GM19035 (cell line): ENCODE measurements around the gene PDXK.
A peak's percentile ranks its signal among the peaks of the same experiment; 100 is the strongest.

ENCODE experiments used
- ATAC-seq: cut with Tn5 transposase; IDR thresholded peaks from one replicate; pipeline ENCODE4 v1.9.1; 2021; ENCODE audit not compliant: unreplicated experiment

PDXK gene

DNA sequence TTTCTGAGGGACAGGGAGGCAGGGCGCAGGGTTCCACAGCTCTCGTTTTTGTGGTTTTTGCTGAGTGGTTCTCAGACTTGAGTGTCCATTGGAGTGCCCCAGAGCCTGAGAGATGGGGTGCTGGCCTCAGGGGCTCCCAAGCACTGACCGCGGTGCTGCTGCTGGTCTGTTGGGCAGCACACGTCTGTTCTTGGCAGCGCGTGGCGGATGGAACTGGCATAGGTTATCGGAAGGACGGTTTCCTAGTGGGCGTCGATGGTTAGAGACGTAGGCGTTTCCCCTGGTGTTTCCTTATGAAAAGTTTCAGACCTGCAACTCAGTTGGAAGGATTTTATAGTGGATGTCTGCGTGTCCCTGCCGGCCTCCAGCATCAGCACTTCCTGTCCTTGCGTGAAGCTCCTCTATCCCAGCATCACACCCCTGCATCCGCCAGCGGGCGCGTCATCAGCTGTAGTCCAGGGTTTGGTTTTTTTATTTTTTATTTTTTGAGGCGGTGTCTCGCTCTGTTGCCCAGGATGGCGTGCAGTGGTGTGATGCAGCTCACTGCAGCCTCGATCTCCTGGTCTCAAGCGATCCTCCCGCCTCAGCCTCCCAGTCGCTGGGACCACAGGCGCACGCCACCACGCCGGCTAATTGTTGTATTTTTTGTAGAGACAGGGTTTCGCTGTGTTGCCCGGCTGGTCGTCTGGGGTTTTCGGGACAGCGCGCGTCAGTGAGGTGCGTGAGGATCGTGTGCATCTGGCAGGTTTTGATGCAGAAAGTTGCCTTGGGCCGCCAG lies 82.3 kb downstream of the PDXK start:
- no peak for ATAC-seq

DNA sequence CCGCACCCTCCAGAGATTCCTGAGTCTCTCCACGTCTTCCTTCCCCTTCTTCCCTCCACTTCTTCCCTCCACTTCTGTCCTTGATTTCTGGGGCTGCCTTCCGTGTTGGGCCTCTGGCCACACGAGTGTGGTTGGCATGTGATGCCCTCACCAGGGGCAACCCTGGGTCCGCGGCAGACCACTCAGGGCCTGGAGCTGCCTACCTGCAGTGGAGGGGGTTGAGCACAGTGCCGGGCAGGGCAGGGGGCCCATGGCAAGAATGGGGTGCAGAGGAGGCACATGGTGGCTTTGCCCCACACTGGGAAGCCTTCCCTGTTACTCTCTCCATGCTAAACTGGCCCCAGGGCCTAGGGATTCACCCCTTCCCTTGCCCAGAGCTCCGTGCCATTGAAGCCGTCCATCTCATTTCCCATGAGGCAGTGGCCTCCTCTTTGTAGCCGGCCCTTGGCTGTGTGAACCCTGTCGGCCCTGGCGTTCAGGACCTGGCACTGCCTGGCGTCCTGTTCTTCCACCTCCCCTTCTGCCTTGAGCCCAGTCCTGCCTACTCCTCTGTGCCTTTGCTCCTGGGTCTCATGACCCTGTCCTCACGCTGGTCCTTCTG lies 83.9 kb downstream of the PDXK start:
- ATAC-seq = no peak

DNA sequence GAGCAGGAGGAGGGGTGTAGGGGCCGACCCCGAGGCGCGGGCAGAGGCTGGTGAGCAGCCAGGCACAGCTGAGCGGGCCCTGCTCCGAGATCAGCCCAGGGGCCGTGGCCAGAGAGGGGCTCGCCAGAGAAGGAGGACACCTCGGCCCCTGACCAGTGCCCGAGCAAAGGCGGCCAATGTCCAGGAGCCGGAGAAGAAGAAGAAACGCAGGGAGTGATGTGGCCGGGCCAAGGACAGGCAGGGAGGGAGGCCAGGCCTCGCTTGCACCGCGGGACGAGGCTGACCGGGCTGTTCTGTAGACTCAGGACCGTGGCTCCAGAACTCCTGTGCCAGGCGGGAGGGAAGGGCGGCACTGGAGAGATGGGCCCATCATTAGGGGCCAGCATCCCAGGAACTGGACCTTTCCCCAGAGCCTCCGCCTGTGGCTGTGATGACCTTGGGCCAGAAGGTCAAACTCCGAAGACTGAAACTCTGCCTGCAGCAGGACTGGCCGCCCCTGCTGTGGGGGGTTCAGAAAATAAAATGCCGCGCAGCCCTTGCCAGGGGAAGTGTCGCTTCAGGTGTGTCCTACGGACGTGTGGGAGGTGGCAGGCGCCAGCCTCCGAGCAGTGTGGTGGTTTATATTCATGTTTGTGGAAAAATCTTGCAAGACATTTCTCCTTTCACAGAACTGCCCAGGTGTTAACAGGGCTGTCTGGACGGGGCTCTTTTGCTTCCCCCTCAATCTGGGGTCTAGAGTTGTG lies 84.8 kb downstream of the PDXK start:
- no peak for ATAC-seq

DNA sequence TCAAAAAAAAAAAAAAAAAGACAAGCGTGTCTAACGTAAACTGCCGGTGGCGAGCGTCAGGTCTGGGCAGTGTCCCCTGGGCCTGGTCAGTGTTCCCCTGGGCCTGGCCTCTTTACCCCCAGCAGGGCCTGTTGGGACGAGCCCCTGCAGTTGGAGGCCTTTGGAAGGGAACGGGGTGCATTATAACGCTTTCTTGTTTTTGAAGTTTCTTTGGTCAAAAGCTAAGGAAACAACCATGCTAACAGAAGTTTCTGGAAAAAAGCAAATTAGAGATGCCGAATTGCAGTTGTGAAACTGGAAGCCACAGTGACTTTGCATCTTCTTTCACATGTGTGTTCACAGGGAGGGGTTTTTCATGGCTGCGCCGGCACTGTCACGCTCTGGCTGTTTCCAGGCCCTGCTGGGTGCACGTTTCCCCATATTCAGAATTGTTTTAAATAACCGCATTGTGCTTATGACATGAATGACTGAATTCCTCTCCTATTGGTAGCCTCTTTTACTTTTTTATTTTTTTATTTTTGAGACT lies 86.4 kb downstream of the PDXK start:
- peak; percentile 81 for ATAC-seq

DNA sequence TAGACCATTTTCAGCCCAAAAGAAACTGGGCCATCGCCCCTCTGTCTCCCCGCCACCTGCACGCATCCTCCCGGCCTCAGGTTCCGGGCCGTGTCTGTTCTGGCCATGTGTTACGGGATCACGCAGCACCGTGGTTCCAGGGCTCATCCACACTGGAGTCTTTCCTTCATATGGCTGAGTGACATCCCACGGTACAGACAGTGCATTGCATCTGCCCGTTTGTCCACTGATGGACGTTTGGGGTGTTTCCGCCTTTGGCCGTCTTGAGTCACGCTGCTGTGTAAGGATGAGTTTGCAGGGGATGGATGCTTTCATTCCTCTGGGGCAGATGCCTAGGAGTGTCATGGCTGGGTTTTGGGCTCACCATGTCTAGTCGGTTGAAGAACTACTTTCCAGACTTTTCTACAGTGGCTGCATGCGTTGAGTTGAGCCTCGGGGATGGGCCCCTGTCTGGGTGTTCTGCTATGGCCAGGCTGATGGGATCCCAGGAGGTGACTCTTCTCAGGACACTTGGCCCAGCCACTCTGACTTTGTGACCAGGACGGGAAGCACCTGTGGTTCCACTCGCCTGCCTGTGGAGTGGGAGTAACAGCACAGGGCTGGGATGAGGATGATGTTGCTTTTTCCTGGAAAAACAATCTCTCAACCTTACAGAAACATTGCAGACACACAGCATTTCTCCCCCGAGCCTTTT lies 87.2 kb downstream of the PDXK start:
- no peak for ATAC-seq

DNA sequence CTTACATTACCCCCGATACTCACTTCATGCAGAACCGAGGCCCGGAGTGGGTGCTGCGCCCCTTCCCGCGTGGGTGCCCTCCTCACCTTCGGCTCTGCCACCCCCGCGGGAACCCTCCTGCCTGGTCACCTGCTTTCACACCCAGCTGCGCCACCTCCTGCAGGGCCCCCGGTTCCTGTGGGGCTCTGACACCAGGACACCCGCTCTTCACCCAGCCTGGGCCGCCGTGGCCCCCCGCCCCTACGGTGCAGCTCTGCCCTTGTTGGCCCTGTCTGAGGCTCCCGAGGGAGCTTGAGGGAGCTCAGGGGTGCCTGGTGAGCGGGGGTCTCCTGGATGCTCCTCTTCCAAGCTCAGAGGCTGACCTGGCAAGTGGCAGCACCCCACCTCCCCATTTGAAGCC lies 89.4 kb downstream of the PDXK start:
- ATAC-seq = no peak

DNA sequence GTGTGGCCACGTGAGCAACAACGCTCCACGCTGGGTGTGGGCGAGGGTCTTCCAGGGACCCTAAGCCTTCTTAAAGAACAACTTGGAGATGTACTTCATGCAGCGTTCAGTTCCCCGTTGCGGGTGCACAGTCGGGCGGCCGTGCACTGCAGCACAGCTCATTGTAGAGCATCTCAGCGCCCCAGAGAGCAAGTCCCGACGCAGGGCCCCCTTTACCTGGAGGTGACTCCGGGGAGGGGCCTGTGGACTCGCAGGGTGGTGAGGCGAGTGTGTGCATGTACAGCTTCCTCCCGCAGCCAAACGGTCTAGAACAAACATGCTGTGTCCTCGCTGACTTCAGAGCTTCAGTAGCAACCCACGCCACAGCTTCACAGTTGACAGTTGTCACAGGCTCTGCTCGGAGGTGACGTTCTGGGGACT lies 89.9 kb downstream of the PDXK start:
- ATAC-seq = no peak

DNA sequence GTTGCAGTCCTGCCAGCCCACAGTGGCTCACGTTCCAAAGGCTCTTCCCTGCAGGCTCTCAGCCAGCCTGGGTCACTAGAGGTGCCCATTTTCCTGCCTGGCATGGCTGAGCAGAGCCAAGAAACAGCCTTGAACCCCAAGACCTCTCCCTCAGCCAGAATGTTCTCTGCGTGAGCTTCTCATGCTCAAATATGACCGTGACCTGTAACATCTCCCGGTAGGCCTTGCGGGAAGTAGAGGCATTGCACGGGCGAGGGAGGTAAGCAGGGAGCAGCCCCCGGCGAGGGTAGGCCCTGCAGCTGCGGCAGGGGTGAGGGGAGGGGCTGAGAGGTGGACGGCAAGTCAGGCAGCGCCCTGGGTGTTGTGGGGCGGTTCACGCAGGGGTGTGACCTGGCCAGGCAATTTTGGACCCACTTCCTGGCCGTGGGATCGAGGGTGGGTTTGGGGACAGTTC lies 90.4 kb downstream of the PDXK start:
- no peak for ATAC-seq

DNA sequence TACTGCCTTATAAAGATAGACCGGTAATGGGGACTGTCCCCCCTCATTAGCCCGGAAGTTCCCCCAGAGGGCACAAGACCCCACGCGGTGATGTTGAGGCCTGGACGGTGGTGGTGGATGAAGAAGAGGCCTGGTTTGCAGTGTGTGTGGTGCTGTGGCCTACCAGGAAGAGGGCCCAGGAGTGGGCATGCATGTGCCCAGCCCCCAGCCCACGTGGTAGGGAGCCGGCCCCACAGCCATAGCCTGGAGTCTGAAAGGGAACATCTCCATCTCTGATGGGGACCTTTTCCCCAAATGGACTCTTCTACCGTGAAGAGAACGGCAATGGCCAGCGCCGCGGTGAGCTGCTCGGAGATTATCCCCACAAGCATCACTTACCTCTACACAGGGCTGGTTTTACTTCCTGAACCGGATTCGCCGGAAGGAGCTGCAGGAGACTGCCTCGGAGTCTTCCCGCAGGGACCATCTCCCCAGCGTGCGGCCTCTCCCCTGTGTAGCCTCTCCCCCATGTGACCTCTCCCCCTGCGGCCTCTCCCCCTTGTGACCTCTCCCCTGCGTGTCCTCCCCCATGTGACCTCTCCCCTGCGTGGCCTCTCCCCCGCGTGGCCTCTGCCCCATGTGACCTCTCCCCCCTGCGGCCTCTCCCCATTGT lies 91.0 kb downstream of the PDXK start:
- ATAC-seq = no peak

DNA sequence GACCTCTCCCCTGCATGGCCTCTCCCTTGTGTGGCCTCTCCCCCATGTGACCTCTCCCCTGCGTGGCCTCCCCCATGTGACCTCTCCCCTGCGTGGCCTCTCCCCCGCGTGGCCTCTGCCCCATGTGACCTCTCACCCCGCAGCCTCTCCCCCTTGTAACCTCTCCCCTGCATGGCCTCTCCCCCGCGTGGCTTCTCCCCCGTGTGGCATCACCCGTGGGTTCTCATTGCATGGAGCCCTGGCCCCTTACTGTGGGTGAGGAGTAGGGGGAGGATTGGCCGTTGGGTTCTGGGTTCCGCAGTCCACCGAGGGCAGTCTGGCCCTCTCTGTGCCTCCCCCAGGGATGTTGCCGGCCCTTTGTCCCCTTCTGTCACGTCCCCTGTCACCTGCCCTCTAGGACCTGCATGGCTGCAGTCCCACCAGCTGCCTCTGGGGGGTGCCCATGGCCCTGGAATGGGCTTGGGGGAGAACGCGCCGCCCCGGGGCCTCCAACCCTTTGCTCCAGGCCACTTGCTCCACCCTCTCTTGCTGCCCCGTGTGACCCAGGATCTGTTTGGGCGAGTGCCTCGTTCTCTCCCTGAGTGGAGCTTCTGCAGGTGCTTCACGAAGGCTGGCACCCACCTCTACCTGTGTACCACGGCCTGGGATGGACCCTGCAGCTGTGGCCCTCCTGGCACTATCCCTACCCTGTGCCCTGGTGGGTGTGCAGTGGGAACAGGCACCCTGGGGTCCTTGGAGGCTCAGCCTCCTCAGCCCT lies 91.8 kb downstream of the PDXK start:
- peak; percentile 61 for ATAC-seq

DNA sequence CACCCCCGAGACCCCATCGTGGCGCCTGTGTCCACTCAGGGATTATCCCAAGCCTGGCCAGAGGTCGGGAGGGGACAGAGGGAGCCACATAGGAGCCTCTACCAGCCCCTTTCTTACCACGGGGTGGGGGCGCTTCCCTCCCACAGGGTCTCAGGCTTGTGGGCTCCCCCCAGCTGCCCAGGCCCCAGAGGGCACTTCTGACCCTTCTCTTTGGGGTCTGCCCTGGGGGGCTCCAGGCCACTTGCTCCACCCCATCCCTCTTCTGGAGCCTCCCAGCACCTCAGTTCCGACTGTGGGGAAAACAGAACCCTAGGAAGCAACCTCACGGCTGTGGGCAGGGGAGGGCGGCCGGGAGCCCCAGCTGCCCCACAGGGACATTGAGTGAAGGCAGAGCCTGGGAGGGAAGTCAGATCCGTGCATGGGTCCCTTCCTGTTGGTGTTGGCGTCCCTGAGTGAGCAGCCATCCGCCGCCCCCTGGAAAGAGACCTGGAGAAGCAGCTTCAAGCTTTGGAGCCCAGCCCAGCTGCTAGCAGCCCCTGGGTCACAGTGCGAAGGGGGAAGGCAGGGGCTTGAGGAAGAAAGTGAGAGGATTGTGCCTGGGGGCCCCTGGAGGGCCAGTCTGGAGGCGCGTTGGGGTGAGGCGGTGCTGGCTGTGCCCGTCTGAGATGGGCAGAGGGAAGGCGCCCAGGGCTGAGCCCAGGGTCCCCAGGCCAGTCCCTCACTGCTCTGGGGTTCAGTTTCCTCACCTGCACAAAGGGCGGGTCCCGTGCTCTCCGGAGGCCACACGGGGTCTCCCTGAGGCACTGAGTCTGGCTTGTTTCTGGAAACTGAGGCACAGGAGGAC lies 92.6 kb downstream of the PDXK start:
- no peak for ATAC-seq
